Measurements from ENCODE around the gene HOXB3.

- TF ChIP-seq CTCF (tag by site-specific recombination; IDR thresholded peaks at IDR 0.05) (no peak), ZNF830 (tag by site-specific recombination; IDR thresholded peaks at IDR 0.05; ENCODE audit: low read depth) (no peak)
Measured at GRCh38 chr17:48523010-48523409, 67.0 kb downstream of the HOXB3 start.

Data from HEK293 (cell line).